ENCODE measurements around the gene AGO4. TPM values are rescaled to one million over a fixed set of nuclear protein-coding genes. Genes with fewer than 3 reads are reported as not detected.
"Not testable (repeated sequence)": the region's sequence is repeated elsewhere in the genome, so short reads cannot be mapped to it uniquely, and the experiment has no call there.

Gene AGO4
- total and polyA plus RNA-seq, 2 donors (not counting 1 experiment from before 2014, with no cell fraction given): 7.8 to 22.6 TPM

GRCh38 chr1:35864813-35865212 lies 57.0 kb downstream of the AGO4 start:
- no peaks in the 10 kb centered on the region for H3K36me3 ChIP-seq (replicated peaks in 1 of 2; ENCODE audit: control extremely low read depth in 1 of 2, control insufficient read depth in 1 of 2, extremely low read depth in 1 of 2, insufficient read depth in 2 of 2, low read length in 1 of 2)
- H3K4me2 ChIP-seq (replicated peaks; ENCODE audit: low read depth, low read length, poor library complexity, severe bottlenecking): no peak overlapping the region
- no peak overlapping the region for H2AFZ ChIP-seq (ENCODE audit: insufficient read depth, low read depth, low read length, poor library complexity, severe bottlenecking)
- ChIA-PET POLR2A (no interaction called here), CTCF (interaction anchor here (0.7 kb wide), 1 partner anchor 172 kb away, joined by 6 read pairs; no protein-coding TSS in a partner anchor)
- H3K4me1 ChIP-seq (ENCODE audit: control insufficient read depth in 2 of 2, insufficient read depth in 2 of 2, low read length in 2 of 2): no peaks in the 10 kb centered on the region
- no peak overlapping the region for H3K27ac ChIP-seq (ENCODE audit: low read length in 2 of 2)
- Mint-ChIP-seq H3K4me3 (no peak overlapping the region), H3K27ac (no peak overlapping the region), H3K9me3 (ENCODE audit: insufficient read depth) (no peaks in the 10 kb centered on the region), H3K27me3 (no peaks in the 10 kb centered on the region), H3K4me1 (no peaks in the 10 kb centered on the region)
- TF ChIP-seq EZH2 (IDR thresholded peaks at IDR 0.05; ENCODE audit: borderline replicate concordance, insufficient read depth, low read depth, low read length, poor library complexity, severe bottlenecking) (no peak), CTCF (IDR thresholded peaks at IDR 0.05) (no peak)
- intact Hi-C loops (cut with micrococcal nuclease): no loop called here
- H3K4me3 ChIP-seq (ENCODE audit: control extremely low read depth in 1 of 5, extremely low read depth in 1 of 5, insufficient read depth in 1 of 5, low read depth in 2 of 5, low read length in 4 of 5): no peak overlapping the region
- no peaks in the 10 kb centered on the region for H3K27me3 ChIP-seq (replicated peaks in 1 of 4; ENCODE audit: control extremely low read depth in 1 of 4, control insufficient read depth in 3 of 4, insufficient read depth in 4 of 4, low read length in 3 of 4)
- WGBS (ENCODE audit: insufficient coverage): 100% methylated on average over 4 of the region's 5 CpGs
- ATAC-seq (ENCODE audit: low read depth) (no peak), DNase-seq (no peak)
- H4K20me1 ChIP-seq (ENCODE audit: control insufficient read depth, insufficient read depth, low read length, poor library complexity, severe bottlenecking): no peaks in the 10 kb centered on the region
- H3K9ac ChIP-seq (ENCODE audit: low read length): no peak overlapping the region
- no peaks in the 10 kb centered on the region for H3K9me3 ChIP-seq (ENCODE audit: control extremely low read depth in 1 of 3, control insufficient read depth in 2 of 3, insufficient read depth in 1 of 3, low read length in 2 of 3)
- no peaks in the 10 kb centered on the region for H3K79me2 ChIP-seq (ENCODE audit: control insufficient read depth, insufficient read depth, low read length)

GRCh38 chr1:35866991-35867390 lies 59.2 kb downstream of the AGO4 start:
- TF ChIP-seq CTCF (IDR thresholded peaks at IDR 0.05) (no peak), EZH2 (IDR thresholded peaks at IDR 0.05; ENCODE audit: borderline replicate concordance, insufficient read depth, low read depth, low read length, poor library complexity, severe bottlenecking) (no peak)
- H2AFZ ChIP-seq (ENCODE audit: insufficient read depth, low read depth, low read length, poor library complexity, severe bottlenecking): no peak overlapping the region
- H3K36me3 ChIP-seq (replicated peaks in 1 of 2; ENCODE audit: control extremely low read depth in 1 of 2, control insufficient read depth in 1 of 2, extremely low read depth in 1 of 2, insufficient read depth in 2 of 2, low read length in 1 of 2): no peaks in the 10 kb centered on the region
- no peak overlapping the region for H3K4me2 ChIP-seq (replicated peaks; ENCODE audit: low read depth, low read length, poor library complexity, severe bottlenecking)
- Mint-ChIP-seq H3K4me3 (no peak overlapping the region), H3K9me3 (ENCODE audit: insufficient read depth) (no peaks in the 10 kb centered on the region), H3K27me3 (no peaks in the 10 kb centered on the region), H3K4me1 (no peaks in the 10 kb centered on the region), H3K27ac (no peak overlapping the region)
- intact Hi-C loops (cut with micrococcal nuclease): no loop called here
- H3K4me3 ChIP-seq (ENCODE audit: control extremely low read depth in 1 of 5, extremely low read depth in 1 of 5, insufficient read depth in 1 of 5, low read depth in 2 of 5, low read length in 4 of 5): no peak overlapping the region
- H3K27me3 ChIP-seq (replicated peaks in 1 of 4; ENCODE audit: control extremely low read depth in 1 of 4, control insufficient read depth in 3 of 4, insufficient read depth in 4 of 4, low read length in 3 of 4): no peaks in the 10 kb centered on the region
- H3K9ac ChIP-seq (ENCODE audit: low read length): no peak overlapping the region
- H3K9me3 ChIP-seq (ENCODE audit: control extremely low read depth in 1 of 3, control insufficient read depth in 2 of 3, insufficient read depth in 1 of 3, low read length in 2 of 3): no peaks in the 10 kb centered on the region
- H3K27ac ChIP-seq (ENCODE audit: low read length in 2 of 2): no peak overlapping the region
- ChIA-PET POLR2A (no interaction called here), CTCF (no interaction called here)
- WGBS (ENCODE audit: insufficient coverage): no CpG with 5 or more reads among the region's 3 CpGs
- H3K79me2 ChIP-seq (ENCODE audit: control insufficient read depth, insufficient read depth, low read length): no peaks in the 10 kb centered on the region
- H4K20me1 ChIP-seq (ENCODE audit: control insufficient read depth, insufficient read depth, low read length, poor library complexity, severe bottlenecking): no peaks in the 10 kb centered on the region
- DNase-seq (no peak), ATAC-seq (ENCODE audit: low read depth) (no peak)
- H3K4me1 ChIP-seq (ENCODE audit: control insufficient read depth in 2 of 2, insufficient read depth in 2 of 2, low read length in 2 of 2): no peaks in the 10 kb centered on the region

GRCh38 chr1:35869245-35869950 lies 61.6 kb downstream of the AGO4 start:
- ATAC-seq (ENCODE audit: low read depth); H3K4me3 ChIP-seq (ENCODE audit: control extremely low read depth in 1 of 5, extremely low read depth in 1 of 5, insufficient read depth in 1 of 5, low read depth in 2 of 5, low read length in 4 of 5); intact Hi-C loops (cut with micrococcal nuclease); H3K36me3 ChIP-seq (replicated peaks in 1 of 2; ENCODE audit: control extremely low read depth in 1 of 2, control insufficient read depth in 1 of 2, extremely low read depth in 1 of 2, insufficient read depth in 2 of 2, low read length in 1 of 2); H3K4me1 Mint-ChIP-seq; H3K27ac ChIP-seq (ENCODE audit: low read length in 2 of 2); H3K4me3 Mint-ChIP-seq; H3K79me2 ChIP-seq (ENCODE audit: control insufficient read depth, insufficient read depth, low read length); H3K4me2 ChIP-seq (replicated peaks; ENCODE audit: low read depth, low read length, poor library complexity, severe bottlenecking); DNase-seq; H4K20me1 ChIP-seq (ENCODE audit: control insufficient read depth, insufficient read depth, low read length, poor library complexity, severe bottlenecking); H3K9me3 ChIP-seq (ENCODE audit: control extremely low read depth in 1 of 3, control insufficient read depth in 2 of 3, insufficient read depth in 1 of 3, low read length in 2 of 3); H3K27me3 Mint-ChIP-seq; CTCF ChIA-PET; H3K9me3 Mint-ChIP-seq (ENCODE audit: insufficient read depth); H3K9ac ChIP-seq (ENCODE audit: low read length); H3K27me3 ChIP-seq (replicated peaks in 1 of 4; ENCODE audit: control extremely low read depth in 1 of 4, control insufficient read depth in 3 of 4, insufficient read depth in 4 of 4, low read length in 3 of 4); H3K4me1 ChIP-seq (ENCODE audit: control insufficient read depth in 2 of 2, insufficient read depth in 2 of 2, low read length in 2 of 2); H2AFZ ChIP-seq (ENCODE audit: insufficient read depth, low read depth, low read length, poor library complexity, severe bottlenecking); POLR2A ChIA-PET; H3K27ac Mint-ChIP-seq: not testable (repeated sequence)
- WGBS (ENCODE audit: insufficient coverage): 97% methylated on average over 27 of the region's 34 CpGs
